WERI-Rb-1 (cell line): ENCODE data around the gene TTC7B.

Experiments used
- DNase-seq: peaks from one replicate; pipeline ENCODE4 v3.0.0-alpha.2; 2020
- H3K27ac ChIP-seq: fragments of 250-450 bp; sonication (Bioruptor Pico); 2 replicates; pipeline ENCODE4 v1.5.1; 2020; ENCODE audit warnings: mild to moderate bottlenecking, moderate library complexity
- H3K27me3 ChIP-seq: fragments of 250-450 bp; sonication (Bioruptor Pico); 2 replicates; pipeline ENCODE4 v1.5.1; 2021; ENCODE audit warnings: mild to moderate bottlenecking, low read depth, moderate library complexity; ENCODE audit not compliant: insufficient read depth, severe bottlenecking
- H3K36me3 ChIP-seq: fragments of 250-450 bp; sonication (Bioruptor Pico); 2 replicates; pipeline ENCODE4 v1.5.1; 2020; ENCODE audit warnings: mild to moderate bottlenecking, moderate library complexity
- H3K4me3 ChIP-seq: 2 replicates; pipeline ENCODE4 v1.5.1; 2011; ENCODE audit warnings: low read depth, mild to moderate bottlenecking, control low read depth, low read length
- H3K9me3 ChIP-seq: fragments of 250-450 bp; sonication (Bioruptor Pico); 2 replicates; pipeline ENCODE4 v1.5.1; 2021; ENCODE audit warnings: mild to moderate bottlenecking, moderate library complexity; ENCODE audit not compliant: severe bottlenecking
- TF ChIP-seq, protein P1 (sequence below): IDR thresholded peaks from 2 replicates; pipeline ENCODE4 v1.5.1; 2011; ENCODE audit warnings: low read depth, mild to moderate bottlenecking, control low read depth, inconsistent platforms, low read length

Gene TTC7B

GRCh38 chr14:90620568-90621077, 195.6 kb downstream of the TTC7B start:
- Histone ChIP-seq H3K36me3 (peaks cover 46% of the 10 kb centered on the region), H3K27ac (no peak overlapping the region), H3K27me3 (no peaks in the 10 kb centered on the region), H3K9me3 (no peaks in the 10 kb centered on the region), H3K4me3 (no peak overlapping the region)
- TF ChIP-seq, protein P1, sequence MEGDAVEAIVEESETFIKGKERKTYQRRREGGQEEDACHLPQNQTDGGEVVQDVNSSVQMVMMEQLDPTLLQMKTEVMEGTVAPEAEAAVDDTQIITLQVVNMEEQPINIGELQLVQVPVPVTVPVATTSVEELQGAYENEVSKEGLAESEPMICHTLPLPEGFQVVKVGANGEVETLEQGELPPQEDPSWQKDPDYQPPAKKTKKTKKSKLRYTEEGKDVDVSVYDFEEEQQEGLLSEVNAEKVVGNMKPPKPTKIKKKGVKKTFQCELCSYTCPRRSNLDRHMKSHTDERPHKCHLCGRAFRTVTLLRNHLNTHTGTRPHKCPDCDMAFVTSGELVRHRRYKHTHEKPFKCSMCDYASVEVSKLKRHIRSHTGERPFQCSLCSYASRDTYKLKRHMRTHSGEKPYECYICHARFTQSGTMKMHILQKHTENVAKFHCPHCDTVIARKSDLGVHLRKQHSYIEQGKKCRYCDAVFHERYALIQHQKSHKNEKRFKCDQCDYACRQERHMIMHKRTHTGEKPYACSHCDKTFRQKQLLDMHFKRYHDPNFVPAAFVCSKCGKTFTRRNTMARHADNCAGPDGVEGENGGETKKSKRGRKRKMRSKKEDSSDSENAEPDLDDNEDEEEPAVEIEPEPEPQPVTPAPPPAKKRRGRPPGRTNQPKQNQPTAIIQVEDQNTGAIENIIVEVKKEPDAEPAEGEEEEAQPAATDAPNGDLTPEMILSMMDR: no peak
- DNase-seq: no peak

DNA sequence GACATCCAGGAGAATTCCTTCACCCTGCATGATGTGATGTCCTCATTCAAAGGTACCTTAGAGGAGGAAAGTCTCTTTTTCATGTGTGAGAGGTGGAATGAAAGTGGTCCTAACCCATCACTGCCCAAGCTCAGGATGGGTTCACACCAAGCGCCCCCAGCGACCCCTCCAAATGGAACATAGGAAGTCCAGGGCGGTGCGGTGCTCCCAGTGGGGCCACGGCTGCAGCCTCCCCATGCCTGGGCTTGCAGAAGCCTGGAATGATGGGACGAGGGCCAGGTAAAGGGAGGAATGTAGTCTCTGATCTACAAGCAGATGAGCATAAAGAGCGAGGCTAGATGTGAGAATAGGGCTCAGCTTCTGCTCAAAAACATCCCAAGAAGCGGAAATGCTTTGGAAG, 196.3 kb downstream of the TTC7B start:
- TF ChIP-seq, protein P1: no peak
- Histone ChIP-seq H3K27ac (no peak overlapping the region), H3K4me3 (no peak overlapping the region), H3K9me3 (no peaks in the 10 kb centered on the region), H3K27me3 (no peaks in the 10 kb centered on the region), H3K36me3 (peaks cover 44% of the 10 kb centered on the region)
- DNase-seq: no peak

GRCh38 chr14:90617961-90618360, 198.3 kb downstream of the TTC7B start:
- TF ChIP-seq, protein P1: no peak
- Histone ChIP-seq H3K36me3 (peaks cover 58% of the 10 kb centered on the region), H3K9me3 (no peaks in the 10 kb centered on the region), H3K27me3 (no peaks in the 10 kb centered on the region), H3K27ac (no peak overlapping the region), H3K4me3 (no peak overlapping the region)
- DNase-seq: no peak

DNA sequence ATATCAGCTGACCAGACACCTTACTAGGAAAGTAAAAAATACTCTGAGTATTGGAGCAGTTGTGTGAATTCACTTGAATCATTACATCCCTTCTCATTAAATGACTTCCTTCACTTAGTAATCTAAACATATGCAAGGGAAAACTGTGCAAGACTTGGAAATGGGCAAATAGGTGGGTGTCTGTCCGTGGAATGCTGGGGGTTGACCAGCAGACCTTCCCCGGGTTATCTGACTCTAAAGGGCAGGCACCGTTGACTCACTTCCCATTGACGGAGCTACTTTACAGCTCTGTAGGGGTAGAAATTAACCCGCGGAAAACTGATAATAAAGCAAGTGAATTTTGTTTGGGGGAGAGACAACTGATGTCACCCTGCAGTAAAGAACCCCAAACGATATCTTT, 199.3 kb downstream of the TTC7B start:
- no peaks in the 10 kb centered on the region for H3K9me3 ChIP-seq
- no peak overlapping the region for H3K27ac ChIP-seq
- H3K36me3 ChIP-seq: peaks cover 69% of the 10 kb centered on the region
- no peaks in the 10 kb centered on the region for H3K27me3 ChIP-seq
- H3K4me3 ChIP-seq: no peak overlapping the region
- TF ChIP-seq, protein P1: no peak
- DNase-seq: no peak

DNA sequence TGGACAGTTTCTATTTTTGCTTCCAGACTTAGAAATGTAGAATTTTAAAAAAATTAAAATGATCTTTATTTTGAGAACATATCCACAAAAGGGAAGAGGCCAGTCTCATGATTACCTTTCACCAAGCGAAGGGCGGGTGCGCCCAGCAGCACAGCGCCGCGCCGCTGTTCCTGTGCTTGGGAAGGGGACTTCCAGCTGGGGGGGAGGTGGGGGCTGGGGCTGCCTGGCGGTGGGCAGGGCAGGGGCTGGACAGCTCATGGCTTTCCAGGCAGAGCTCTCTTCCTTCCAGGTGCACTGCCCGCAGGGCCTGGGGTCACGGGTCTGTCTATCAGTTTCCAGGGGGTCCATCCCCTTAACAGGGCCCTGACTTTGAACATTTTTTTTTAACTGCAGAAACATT, 199.9 kb downstream of the TTC7B start:
- Histone ChIP-seq H3K27ac (no peak overlapping the region), H3K27me3 (no peaks in the 10 kb centered on the region), H3K36me3 (peaks cover 72% of the 10 kb centered on the region), H3K4me3 (no peak overlapping the region), H3K9me3 (no peaks in the 10 kb centered on the region)
- no peak for DNase-seq
- TF ChIP-seq, protein P1: no peak

DNA sequence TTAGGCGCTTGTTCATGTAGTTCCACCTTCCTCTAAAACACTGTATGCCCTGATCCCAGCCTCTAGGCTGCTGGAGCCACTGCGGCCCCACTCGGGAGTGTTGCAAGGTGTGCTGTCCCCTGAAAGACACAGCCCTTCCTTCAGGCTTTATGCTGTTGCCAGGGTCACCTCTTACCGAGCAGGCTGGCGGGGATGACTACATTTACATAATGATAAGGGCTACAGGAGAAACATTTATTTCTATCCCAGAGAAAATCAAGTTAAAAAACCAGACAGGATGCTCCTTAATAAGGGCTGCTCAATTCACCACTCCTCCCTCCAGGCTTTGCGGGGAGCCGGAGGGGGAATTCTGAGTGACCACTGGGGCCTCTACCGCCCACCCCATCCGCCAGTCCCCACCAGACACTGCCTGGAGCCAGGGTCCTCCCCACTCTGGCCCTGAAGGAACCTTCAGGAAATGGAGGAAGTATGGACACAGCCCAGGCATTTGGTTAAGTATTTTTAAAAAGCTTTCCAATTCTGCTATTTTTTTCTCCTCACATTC, 200.6 kb downstream of the TTC7B start:
- Histone ChIP-seq H3K9me3 (no peaks in the 10 kb centered on the region), H3K36me3 (peaks cover 77% of the 10 kb centered on the region), H3K27me3 (no peaks in the 10 kb centered on the region), H3K27ac (no peak overlapping the region), H3K4me3 (no peak overlapping the region)
- TF ChIP-seq, protein P1: no peak
- DNase-seq: no peak
